EH (cell line): ENCODE measurements around the gene NDUFV1.
"Not testable (repeated sequence)": the region's sequence is repeated elsewhere in the genome, so short reads cannot be mapped to it uniquely, and the experiment has no call there.

Source experiments
- DNase-seq: peaks from one replicate; pipeline ENCODE4 v3.0.0-alpha.2; 2015; ENCODE audit warnings: low read depth

Gene NDUFV1

GRCh38 chr11:67611704-67612587 is 5.2 kb downstream of the NDUFV1 start:
- DNase-seq = no peak

- no peak for DNase-seq
Measured at GRCh38 chr11:67612751-67613150, 6.0 kb downstream of the NDUFV1 start.

DNA sequence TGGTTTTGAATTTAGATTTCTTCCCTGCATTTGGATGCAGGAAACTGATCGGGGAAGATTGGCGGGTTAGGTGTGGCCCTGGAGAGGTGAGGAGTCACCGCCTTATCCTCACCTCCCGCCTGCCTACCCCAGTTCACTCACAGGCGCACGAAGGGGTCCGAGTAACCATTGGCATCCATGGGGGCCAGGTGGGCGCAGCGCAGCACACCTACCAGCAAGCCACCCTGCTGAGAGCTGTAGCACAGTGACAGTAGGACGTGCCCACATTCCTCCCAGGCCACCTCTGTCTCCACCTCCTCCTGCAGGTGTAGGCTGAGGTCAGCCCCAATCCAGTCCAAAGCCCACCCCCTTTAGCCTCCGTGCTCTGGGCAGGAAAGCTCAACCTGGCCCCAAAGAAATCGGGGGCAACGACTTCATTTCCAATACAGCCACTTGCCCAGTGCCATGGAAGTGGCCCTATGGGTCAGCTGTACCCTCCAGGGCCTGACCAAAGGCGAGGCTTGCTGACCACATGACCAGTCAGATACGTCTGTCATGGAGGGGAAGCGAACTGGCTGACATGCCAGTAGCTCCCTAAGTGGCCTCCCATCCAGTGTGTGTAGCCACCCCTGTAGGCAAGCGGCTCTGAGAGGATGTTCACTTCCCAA is 6.7 kb downstream of the NDUFV1 start:
- DNase-seq = no peak

DNA sequence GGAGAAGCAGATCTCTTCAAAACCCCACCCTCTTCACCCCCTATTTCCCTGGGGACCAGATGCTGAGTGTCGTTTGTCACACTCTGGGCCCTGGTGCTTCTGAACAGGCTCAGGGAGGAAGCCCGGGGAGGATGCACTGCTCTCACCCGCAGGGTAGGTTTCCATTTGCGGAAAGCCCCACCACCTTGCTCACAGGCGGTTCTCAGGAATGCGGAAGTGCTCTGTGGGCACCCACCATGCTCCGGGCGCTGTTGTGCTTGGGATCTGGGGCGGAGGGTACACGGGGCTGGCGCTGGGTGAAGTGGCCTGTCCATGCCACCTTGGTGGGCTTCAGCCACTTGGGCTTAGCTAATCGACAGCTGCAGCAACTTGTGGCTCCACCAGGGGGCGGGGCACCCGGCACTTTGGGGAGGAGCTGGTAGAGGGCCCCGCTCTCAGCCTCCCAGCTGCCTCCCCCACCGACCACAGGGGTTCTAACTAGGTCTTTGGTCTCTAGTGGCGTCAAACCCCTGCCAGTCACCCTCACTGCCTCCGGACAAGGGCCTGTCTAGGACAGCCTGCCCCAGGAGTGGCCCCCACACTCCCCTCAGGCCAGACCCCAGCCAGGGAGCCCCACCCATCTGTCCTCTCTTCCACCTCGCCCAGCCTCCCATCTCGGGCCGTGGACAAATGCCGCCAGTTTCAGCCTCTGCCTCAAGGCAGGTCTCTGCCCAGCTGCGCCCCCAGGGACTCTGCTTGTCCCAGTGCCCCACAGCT is 7.4 kb downstream of the NDUFV1 start:
- peak; percentile 67 for DNase-seq

DNA sequence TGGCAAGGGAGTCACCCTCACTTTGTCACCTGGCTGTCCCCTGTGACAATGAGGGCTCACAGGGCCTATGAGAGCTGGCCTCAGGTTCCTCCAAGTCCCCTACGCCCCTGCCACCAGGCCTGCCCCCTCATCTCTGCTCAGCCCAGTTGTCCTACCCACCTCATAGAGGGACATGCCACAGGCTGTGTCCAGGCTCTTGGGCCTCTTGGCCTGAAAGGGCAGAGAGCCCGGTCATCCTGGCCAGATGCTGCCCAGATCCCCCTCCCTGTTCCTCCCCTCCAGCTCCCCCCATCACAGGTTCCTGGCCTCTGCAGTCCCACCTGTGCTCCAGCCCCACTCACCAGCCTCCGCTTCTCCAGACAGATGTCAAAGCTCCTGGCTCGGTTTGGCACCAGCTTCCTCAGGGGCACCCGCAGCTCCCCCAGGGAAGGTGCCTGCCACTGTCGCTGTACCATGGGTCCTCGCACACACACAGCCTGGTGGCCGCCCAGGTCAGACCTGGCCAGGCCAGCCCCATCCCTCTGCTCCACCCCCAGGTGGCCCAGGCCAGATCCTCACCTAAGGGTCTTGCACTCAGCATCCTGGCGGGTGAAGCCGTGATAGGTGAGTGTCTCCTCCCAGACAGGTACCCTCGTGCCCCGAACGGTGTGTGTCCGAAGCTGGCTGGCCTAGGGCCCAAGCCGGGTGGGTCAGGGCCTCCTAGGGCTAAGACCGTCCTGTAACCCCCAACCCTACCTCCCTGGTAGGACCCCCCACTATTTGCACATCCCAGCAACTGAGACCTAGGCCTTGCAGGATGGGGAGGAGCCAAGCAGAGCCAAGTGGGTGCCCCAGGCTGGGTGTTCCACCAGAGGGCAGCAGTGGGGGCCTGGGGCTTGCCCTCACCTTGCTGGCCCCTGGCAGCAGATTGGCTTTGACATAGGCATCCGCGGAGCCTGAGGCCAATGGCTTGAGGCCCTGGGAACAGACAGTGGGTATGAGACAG is 8.3 kb downstream of the NDUFV1 start:
- DNase-seq = peak; percentile 24

DNA sequence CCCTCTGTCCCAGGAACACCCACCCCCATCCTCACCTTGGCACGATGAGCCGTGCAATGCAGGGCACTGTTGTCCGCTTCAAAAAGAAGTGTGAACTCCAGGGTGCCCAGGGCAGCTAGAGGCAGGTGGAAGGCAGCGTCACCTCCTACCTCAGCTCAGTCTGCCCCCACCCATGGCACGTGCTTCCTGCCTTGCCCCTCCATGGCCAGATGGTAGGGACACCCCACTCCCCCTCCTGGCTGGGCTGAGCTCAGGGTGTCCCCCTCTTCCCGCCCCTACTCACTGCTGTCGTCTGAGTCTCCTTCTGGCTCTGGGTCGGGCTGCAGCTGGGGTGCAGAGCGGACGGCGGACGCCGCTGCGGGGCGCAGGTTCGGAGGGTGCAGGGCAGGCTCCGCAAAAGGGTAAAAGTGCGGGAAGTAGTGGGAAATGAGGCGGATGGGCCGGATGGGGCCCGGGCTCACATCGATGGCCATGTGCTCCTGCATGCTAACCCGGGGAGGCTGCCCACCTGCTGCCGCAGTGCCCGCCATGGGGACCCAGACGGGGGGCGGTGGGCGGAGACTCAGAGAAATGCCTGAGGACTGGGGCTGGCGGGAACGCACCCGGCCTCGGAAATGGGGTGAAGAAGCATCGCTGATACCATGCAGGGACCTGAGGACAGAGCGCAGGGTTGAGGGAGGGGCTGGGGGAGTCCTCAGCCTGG is 9.1 kb downstream of the NDUFV1 start:
- no peak for DNase-seq

GRCh38 chr11:67616431-67617242 is 9.9 kb downstream of the NDUFV1 start:
- no peak for DNase-seq

DNA sequence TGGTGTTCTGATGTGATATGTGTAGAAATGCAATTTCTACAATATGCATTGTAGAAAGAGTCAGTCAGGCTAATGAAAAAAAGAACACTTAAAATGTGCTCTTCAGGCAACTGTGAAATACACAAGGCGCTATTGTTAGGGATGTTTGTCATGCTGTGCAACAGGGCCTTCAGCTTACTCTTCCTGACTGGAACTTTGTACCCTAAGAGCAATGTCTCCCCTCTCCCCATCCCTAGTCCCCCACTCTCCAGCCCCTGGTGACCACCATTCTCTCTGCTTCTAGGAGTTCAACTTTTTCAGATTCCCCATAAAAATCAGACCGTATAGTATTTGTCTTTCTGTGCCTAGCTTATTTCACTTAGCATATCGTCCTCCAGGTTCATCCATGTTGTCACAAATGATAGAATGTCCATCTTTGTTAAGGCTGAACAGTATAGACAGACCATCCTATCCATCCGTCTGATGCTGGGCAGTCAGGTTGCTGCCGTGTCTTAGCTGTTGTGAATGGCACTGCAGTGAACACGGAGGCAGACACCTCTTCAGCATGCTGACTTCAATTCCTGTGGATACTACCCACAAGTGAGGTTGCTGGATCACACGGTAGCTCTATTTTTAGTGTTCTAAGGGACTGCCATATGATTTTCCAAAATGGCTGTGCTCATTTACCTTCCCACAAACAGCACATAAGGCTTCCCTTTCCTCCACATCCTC is 10.7 kb downstream of the NDUFV1 start:
- DNase-seq = no peak

GRCh38 chr11:67618901-67619659 is 12.3 kb downstream of the NDUFV1 start:
- not testable (repeated sequence) for DNase-seq

DNA sequence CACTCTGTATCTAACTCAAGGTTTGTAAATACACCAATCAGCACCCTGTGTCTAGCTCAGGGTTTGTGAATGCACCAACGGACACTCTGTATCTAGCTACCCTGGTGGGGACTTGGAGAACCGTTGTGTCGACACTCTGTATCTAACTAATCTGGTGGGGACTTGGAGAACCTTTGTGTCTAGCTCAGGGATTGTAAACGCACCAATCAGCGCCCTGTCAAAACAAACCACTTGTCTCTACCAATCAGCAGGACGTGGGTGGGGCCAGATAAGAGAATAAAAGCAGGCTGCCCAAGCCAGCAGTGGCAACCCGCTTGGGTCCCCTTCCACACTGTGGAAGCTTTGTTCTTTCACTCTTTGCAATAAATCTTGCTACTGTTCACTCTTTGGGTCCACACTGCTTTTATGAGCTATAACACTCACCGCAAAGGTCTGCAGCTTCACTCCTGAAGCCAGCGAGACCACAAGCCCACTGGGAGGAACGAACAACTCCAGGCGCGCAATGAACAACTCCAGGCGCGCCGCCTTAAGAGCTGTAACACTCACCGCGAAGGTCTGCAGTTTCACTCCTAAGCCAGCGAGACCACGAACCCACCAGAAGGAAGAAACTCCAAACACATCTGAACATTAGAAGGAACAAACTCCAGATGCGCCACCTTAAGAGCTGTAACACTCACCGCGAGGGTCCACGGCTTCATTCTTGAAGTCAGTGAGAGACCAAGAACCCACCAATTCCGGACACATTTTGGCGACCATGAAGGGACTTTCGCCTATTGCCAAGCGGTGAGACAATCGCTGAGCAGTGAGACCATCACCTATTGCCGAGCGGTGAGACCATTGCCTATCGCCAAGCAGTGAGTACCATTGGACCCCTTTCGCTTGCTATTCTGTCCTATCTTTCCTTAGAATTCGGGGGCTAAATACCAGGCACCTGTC is 13.2 kb downstream of the NDUFV1 start:
- not testable (repeated sequence) for DNase-seq

GRCh38 chr11:67620621-67621020 is 13.9 kb downstream of the NDUFV1 start:
- not testable (repeated sequence) for DNase-seq

DNA sequence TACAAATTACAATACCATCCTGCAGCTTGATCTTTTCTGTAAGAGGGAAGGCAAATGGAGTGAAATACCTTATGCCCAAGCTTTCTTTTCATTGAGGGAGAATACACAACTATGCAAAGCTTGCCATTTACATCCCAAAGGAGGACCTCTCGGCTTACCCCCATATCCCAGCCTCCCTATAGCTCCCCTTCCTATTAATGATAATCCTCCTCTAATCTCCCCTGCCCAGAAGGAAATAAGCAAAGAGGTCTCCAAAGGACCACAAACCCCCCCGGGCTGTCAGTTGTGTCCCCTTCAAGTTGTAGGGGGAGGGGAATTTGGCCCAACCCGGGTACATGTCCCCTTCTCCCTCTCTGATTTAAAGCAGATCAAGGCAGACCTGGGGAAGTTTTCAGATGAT is 15.2 kb downstream of the NDUFV1 start:
- DNase-seq = not testable (repeated sequence)

DNA sequence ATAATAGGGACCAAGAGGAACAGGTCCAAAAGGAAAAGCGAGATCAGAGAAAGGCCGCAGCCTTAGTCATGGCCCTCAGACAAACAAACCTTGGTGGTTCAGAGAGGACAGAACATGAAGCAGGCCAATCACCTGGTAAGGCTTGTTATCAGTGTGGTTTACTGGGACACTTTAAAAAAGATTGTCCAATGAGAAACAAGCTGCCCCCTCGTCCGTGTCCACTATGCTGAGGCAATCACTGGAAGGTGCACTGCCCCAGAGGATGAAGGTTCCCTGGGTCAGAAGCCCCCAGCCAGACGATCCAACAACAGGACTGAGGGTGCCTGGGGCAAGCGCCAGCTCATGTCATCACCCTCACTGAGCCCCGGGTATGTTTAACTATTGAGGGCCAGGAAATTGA is 16.2 kb downstream of the NDUFV1 start:
- not testable (repeated sequence) for DNase-seq

DNA sequence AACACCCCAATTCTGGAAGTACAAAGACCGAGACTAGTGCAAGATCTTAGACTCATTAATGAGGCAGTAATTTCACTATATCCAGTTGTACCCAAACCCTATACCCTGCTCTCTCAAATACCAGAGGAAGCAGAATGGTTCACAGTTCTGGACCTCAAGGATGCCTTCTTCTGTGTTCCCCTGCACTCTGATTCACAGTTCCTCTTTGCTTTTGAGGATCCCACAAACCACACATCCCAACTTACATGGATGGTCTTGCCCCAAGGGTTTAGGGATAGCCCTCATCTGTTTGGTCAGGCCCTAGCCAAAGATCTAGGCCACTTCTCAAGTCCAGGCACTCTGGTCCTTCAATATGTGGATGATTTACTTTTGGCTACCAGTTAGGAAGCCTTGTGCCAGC is 17.1 kb downstream of the NDUFV1 start:
- not testable (repeated sequence) for DNase-seq

- DNase-seq = not testable (repeated sequence)
Measured at GRCh38 chr11:67626131-67626833, 19.5 kb downstream of the NDUFV1 start.

DNA sequence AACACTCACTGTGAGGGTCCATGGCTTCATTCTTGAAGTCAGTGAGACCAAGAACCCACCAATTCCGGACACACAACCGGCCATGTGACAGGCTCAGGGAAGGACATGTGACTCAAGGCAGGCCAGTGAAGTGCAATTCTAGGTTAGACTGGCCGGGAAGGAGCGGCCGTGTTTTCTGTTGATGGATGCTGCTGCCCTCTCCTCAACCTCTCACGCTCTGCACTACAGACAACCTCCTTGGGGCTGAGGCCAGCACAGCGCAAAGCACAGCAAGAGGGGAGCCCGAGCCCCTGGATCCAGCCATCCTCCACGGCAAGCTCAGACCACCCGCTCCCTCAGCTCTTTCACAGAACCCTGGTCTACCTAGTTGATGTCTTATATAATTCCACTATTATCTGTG is 20.2 kb downstream of the NDUFV1 start:
- no peak for DNase-seq

DNA sequence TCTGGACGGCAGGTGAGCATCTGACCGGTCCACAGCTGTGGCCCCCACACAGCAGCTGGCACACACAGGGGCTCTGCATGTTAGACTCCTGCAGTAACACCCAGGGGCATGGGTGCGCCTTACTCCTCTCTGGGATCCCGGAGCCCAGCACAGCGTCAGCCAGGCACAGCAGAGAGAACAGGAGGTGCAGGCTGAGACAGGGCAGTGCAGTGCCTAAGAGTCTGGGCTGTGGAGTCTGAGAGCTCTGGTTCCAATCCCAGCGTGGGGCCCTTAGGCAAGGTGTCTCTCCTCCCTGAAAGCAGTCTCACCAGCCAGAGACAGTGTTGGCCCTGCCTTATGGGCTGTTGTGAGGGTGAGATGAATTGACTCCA is 20.7 kb downstream of the NDUFV1 start:
- no peak for DNase-seq
